HEK293T (cell line): ENCODE data around the gene NFKBIA.

Source experiments
- BHLHE40 ChIP-seq: fragments of 450-650 bp; IDR thresholded peaks from 2 replicates; pipeline ENCODE4 v1.6.1; 2016; ENCODE audit warnings: mild to moderate bottlenecking, moderate library complexity, borderline replicate concordance
- CTBP1 ChIP-seq: fragments of 450-650 bp; IDR thresholded peaks from 2 replicates; pipeline ENCODE4 v1.6.1; 2016; ENCODE audit warnings: borderline replicate concordance
- FOXM1 ChIP-seq: fragments of 450-650 bp; IDR thresholded peaks from 2 replicates; pipeline ENCODE4 v1.6.1; 2017; ENCODE audit warnings: mild to moderate bottlenecking, borderline replicate concordance
- HDGF ChIP-seq: fragments of 450-650 bp; IDR thresholded peaks from 2 replicates; pipeline ENCODE4 v1.6.1; 2017; ENCODE audit warnings: antibody characterized with exemption, borderline replicate concordance
- SUZ12 ChIP-seq: fragments of 450-650 bp; IDR thresholded peaks from 2 replicates; pipeline ENCODE4 v1.6.1; 2016; ENCODE audit warnings: mild to moderate bottlenecking

- TF ChIP-seq BHLHE40 (no peak), CTBP1 (no peak), FOXM1 (no peak), SUZ12 (no peak), HDGF (no peak)
These were observed 5.2 kb downstream of the NFKBIA start for GRCh38 chr14:35399083-35399937.
